ENCODE data around the gene ORAI2. TPM values are rescaled to one million over a fixed set of nuclear protein-coding genes. Genes with fewer than 3 reads are reported as not detected.
"Not testable (repeated sequence)": the region's sequence is repeated elsewhere in the genome, so short reads cannot be mapped to it uniquely, and the experiment has no call there.

ORAI2 gene
- polyA plus RNA-seq, 1 of the 3 experiments (the other 2 are of a cell fraction), result 85.8 TPM

- H3K9me3 ChIP-seq; H4K20me1 ChIP-seq (ENCODE audit: insufficient read depth); H3K9ac ChIP-seq; POLR2A ChIA-PET; DNase-seq; H3K9me2 ChIP-seq; H3K79me2 ChIP-seq (ENCODE audit: insufficient read depth); H2AFZ ChIP-seq (ENCODE audit: low read depth); H3K4me3 ChIP-seq (ENCODE audit: low read depth in 2 of 2, low read length in 1 of 2); H3K4me1 ChIP-seq (ENCODE audit: control insufficient read depth in 1 of 2, insufficient read depth in 2 of 2, low read depth in 1 of 2, low read length in 1 of 2); H3K27ac ChIP-seq (ENCODE audit: low read depth in 2 of 2, low read length in 1 of 2); H3F3A ChIP-seq (replicated peaks; ENCODE audit: insufficient read depth); H3K4me2 ChIP-seq; H3K36me3 ChIP-seq (replicated peaks in 1 of 2; ENCODE audit: control insufficient read depth in 1 of 2, insufficient read depth in 2 of 2, low read length in 1 of 2); CTCF ChIA-PET; H3K27me3 ChIP-seq (ENCODE audit: insufficient read depth): not testable (repeated sequence)
- WGBS (ENCODE audit: low lambda C conversion rate), result no CpG with 5 or more reads among the region's 15 CpGs
These were observed 60.7 kb downstream of the ORAI2 start for GRCh38 chr7:102494026-102494425.

- H3K9me3 ChIP-seq; H3K36me3 ChIP-seq (replicated peaks in 1 of 2; ENCODE audit: control insufficient read depth in 1 of 2, insufficient read depth in 2 of 2, low read length in 1 of 2); H3K79me2 ChIP-seq (ENCODE audit: insufficient read depth); H2AFZ ChIP-seq (ENCODE audit: low read depth); H3K9me2 ChIP-seq; H3K27me3 ChIP-seq (ENCODE audit: insufficient read depth); POLR2A ChIA-PET; H3K4me1 ChIP-seq (ENCODE audit: control insufficient read depth in 1 of 2, insufficient read depth in 2 of 2, low read depth in 1 of 2, low read length in 1 of 2); H3K27ac ChIP-seq (ENCODE audit: low read depth in 2 of 2, low read length in 1 of 2); H3K9ac ChIP-seq; H3K4me3 ChIP-seq (ENCODE audit: low read depth in 2 of 2, low read length in 1 of 2); H4K20me1 ChIP-seq (ENCODE audit: insufficient read depth); H3F3A ChIP-seq (replicated peaks; ENCODE audit: insufficient read depth); DNase-seq; CTCF ChIA-PET; H3K4me2 ChIP-seq: not testable (repeated sequence)
- no CpG with 5 or more reads among the region's 67 CpGs for WGBS (ENCODE audit: low lambda C conversion rate)
These were observed 61.2 kb downstream of the ORAI2 start for GRCh38 chr7:102494473-102495149.

- H3K9ac ChIP-seq; H3K9me2 ChIP-seq; H3K4me2 ChIP-seq; H3K4me3 ChIP-seq (ENCODE audit: low read depth in 2 of 2, low read length in 1 of 2); CTCF ChIA-PET; POLR2A ChIA-PET; H3F3A ChIP-seq (replicated peaks; ENCODE audit: insufficient read depth); H3K27me3 ChIP-seq (ENCODE audit: insufficient read depth); H2AFZ ChIP-seq (ENCODE audit: low read depth); H3K27ac ChIP-seq (ENCODE audit: low read depth in 2 of 2, low read length in 1 of 2); H3K79me2 ChIP-seq (ENCODE audit: insufficient read depth); DNase-seq; H4K20me1 ChIP-seq (ENCODE audit: insufficient read depth); H3K9me3 ChIP-seq; H3K36me3 ChIP-seq (replicated peaks in 1 of 2; ENCODE audit: control insufficient read depth in 1 of 2, insufficient read depth in 2 of 2, low read length in 1 of 2); H3K4me1 ChIP-seq (ENCODE audit: control insufficient read depth in 1 of 2, insufficient read depth in 2 of 2, low read depth in 1 of 2, low read length in 1 of 2): not testable (repeated sequence)
- WGBS (ENCODE audit: low lambda C conversion rate), result 57% methylated on average over 3 of the region's 10 CpGs
These were observed 63.5 kb downstream of the ORAI2 start for GRCh38 chr7:102496861-102497260.

- H3K36me3 ChIP-seq (replicated peaks in 1 of 2; ENCODE audit: control insufficient read depth in 1 of 2, insufficient read depth in 2 of 2, low read length in 1 of 2); CTCF ChIA-PET; POLR2A ChIA-PET; H4K20me1 ChIP-seq (ENCODE audit: insufficient read depth); DNase-seq; H3K4me3 ChIP-seq (ENCODE audit: low read depth in 2 of 2, low read length in 1 of 2); H3K79me2 ChIP-seq (ENCODE audit: insufficient read depth); H3F3A ChIP-seq (replicated peaks; ENCODE audit: insufficient read depth); H3K27ac ChIP-seq (ENCODE audit: low read depth in 2 of 2, low read length in 1 of 2); H3K9me3 ChIP-seq; H2AFZ ChIP-seq (ENCODE audit: low read depth); H3K9me2 ChIP-seq; H3K27me3 ChIP-seq (ENCODE audit: insufficient read depth); H3K4me2 ChIP-seq; H3K9ac ChIP-seq; H3K4me1 ChIP-seq (ENCODE audit: control insufficient read depth in 1 of 2, insufficient read depth in 2 of 2, low read depth in 1 of 2, low read length in 1 of 2): not testable (repeated sequence)
- 100% methylated on average over 1 of the region's 5 CpGs for WGBS (ENCODE audit: low lambda C conversion rate)
These were observed 63.9 kb downstream of the ORAI2 start for GRCh38 chr7:102497308-102497707.

- H3K79me2 ChIP-seq (ENCODE audit: insufficient read depth); H3K9me2 ChIP-seq; H3K36me3 ChIP-seq (replicated peaks in 1 of 2; ENCODE audit: control insufficient read depth in 1 of 2, insufficient read depth in 2 of 2, low read length in 1 of 2); H3K4me3 ChIP-seq (ENCODE audit: low read depth in 2 of 2, low read length in 1 of 2); H3K27me3 ChIP-seq (ENCODE audit: insufficient read depth); DNase-seq; H4K20me1 ChIP-seq (ENCODE audit: insufficient read depth); POLR2A ChIA-PET; H3K27ac ChIP-seq (ENCODE audit: low read depth in 2 of 2, low read length in 1 of 2); CTCF ChIA-PET; H3K9ac ChIP-seq; H3K9me3 ChIP-seq; H3K4me1 ChIP-seq (ENCODE audit: control insufficient read depth in 1 of 2, insufficient read depth in 2 of 2, low read depth in 1 of 2, low read length in 1 of 2); H3K4me2 ChIP-seq; H2AFZ ChIP-seq (ENCODE audit: low read depth); H3F3A ChIP-seq (replicated peaks; ENCODE audit: insufficient read depth): not testable (repeated sequence)
- WGBS (ENCODE audit: low lambda C conversion rate), result 95% methylated on average over 11 of the region's 16 CpGs
These were observed 64.9 kb downstream of the ORAI2 start for GRCh38 chr7:102498321-102498720.

GRCh38 chr7:102503141-102503540 lies 69.8 kb downstream of the ORAI2 start:
- no CpG with 5 or more reads among the region's 12 CpGs for WGBS (ENCODE audit: low lambda C conversion rate)
- H3K79me2 ChIP-seq (ENCODE audit: insufficient read depth); H3K27ac ChIP-seq (ENCODE audit: low read depth in 2 of 2, low read length in 1 of 2); H3F3A ChIP-seq (replicated peaks; ENCODE audit: insufficient read depth); CTCF ChIA-PET; H3K9ac ChIP-seq; H3K36me3 ChIP-seq (replicated peaks in 1 of 2; ENCODE audit: control insufficient read depth in 1 of 2, insufficient read depth in 2 of 2, low read length in 1 of 2); DNase-seq; H2AFZ ChIP-seq (ENCODE audit: low read depth); H3K4me1 ChIP-seq (ENCODE audit: control insufficient read depth in 1 of 2, insufficient read depth in 2 of 2, low read depth in 1 of 2, low read length in 1 of 2); H3K9me3 ChIP-seq; H3K4me3 ChIP-seq (ENCODE audit: low read depth in 2 of 2, low read length in 1 of 2); POLR2A ChIA-PET; H3K9me2 ChIP-seq; H4K20me1 ChIP-seq (ENCODE audit: insufficient read depth); H3K4me2 ChIP-seq; H3K27me3 ChIP-seq (ENCODE audit: insufficient read depth): not testable (repeated sequence)

Measured in SK-N-SH (cell line).